HEK293 (cell line): Measurements from ENCODE around the gene STIM1.

Experiments
- CTCF ChIA-PET: fragments of 350-600 bp; formaldehyde crosslinking; extraction: SDS; loops from one replicate; lab custom pipeline; 2021; ENCODE audit warnings: antibody characterized with exemption; lab: Yijun Ruan, JAX
- POLR2A ChIA-PET: fragments of 300-600 bp; formaldehyde crosslinking; extraction: SDS; loops from one replicate; lab custom pipeline; 2020; ENCODE audit warnings: antibody characterized with exemption, inconsistent platforms; lab: Yijun Ruan, JAX
- H3K27ac ChIP-seq: fragments of 200-500 bp; sonication (Bioruptor generic); 2 replicates; pipeline ENCODE4 v1.5.1; 2014; ENCODE audit warnings: low read depth, low read length, control low read depth, inconsistent platforms; ENCODE audit errors: extremely low read depth
- H3K36me3 ChIP-seq, 2 experiments: fragments of 200-500 bp in 1 of 2; sonication (Bioruptor generic) in 1 of 2; 1 replicate in 1 of 2; 2 replicates in 1 of 2; pipeline ENCODE4 v1.5.1; 2014 to 2017; ENCODE audit warnings: inconsistent platforms in 2 of 2, low read length in 2 of 2; ENCODE audit not compliant: control insufficient read depth in 2 of 2, insufficient read depth in 1 of 2
- H3K4me1 ChIP-seq: fragments of 200-500 bp; sonication (Bioruptor generic); 2 replicates; pipeline ENCODE4 v1.5.1; 2014; ENCODE audit warnings: mild to moderate bottlenecking, low read length, inconsistent platforms; ENCODE audit not compliant: control insufficient read depth, insufficient read depth
- H3K4me3 ChIP-seq: 2 replicates; pipeline ENCODE4 v1.5.1; 2011; ENCODE audit warnings: low read depth, mild to moderate bottlenecking, control low read depth, low read length, moderate library complexity
- H3K9me3 ChIP-seq: fragments of 200-500 bp; sonication (Bioruptor generic); 2 replicates; pipeline ENCODE4 v1.5.1; 2014; ENCODE audit warnings: low read depth, low read length, inconsistent platforms; ENCODE audit not compliant: control insufficient read depth, insufficient read depth
- HOXC10 ChIP-seq: sonication (generic); formaldehyde crosslinking; IDR thresholded peaks from 2 replicates; pipeline ENCODE4 v1.8.1; 2023; ENCODE audit warnings: mild to moderate bottlenecking, missing genetic modification reagents
- OSR2 ChIP-seq: fragments of 450-650 bp; formaldehyde crosslinking; IDR thresholded peaks from 2 replicates; pipeline ENCODE4 v1.5.1; 2016; ENCODE audit warnings: missing biosample characterization, missing genetic modification characterization
- PATZ1 ChIP-seq: fragments of 450-650 bp; formaldehyde crosslinking; IDR thresholded peaks from 2 replicates; pipeline ENCODE4 v1.5.1; 2016; ENCODE audit warnings: missing biosample characterization, missing genetic modification characterization
- PRDM2 ChIP-seq: fragments of 450-650 bp; formaldehyde crosslinking; IDR thresholded peaks from 2 replicates; pipeline ENCODE4 v1.5.1; 2016; ENCODE audit warnings: missing biosample characterization, missing genetic modification characterization, borderline replicate concordance
- SETDB1 ChIP-seq: IDR thresholded peaks from one replicate; pipeline ENCODE4 v1.6.1; 2017; ENCODE audit warnings: mild to moderate bottlenecking, low read length, moderate library complexity, mixed read lengths; ENCODE audit not compliant: insufficient read length
- ZNF112 ChIP-seq: fragments of 450-650 bp; formaldehyde crosslinking; IDR thresholded peaks from 2 replicates; pipeline ENCODE4 v1.5.0; 2017; ENCODE audit warnings: missing biosample characterization, missing genetic modification characterization
- ZNF223 ChIP-seq: fragments of 450-650 bp; formaldehyde crosslinking; IDR thresholded peaks from 2 replicates; pipeline ENCODE4 v1.5.1; 2016; ENCODE audit warnings: missing biosample characterization, missing genetic modification characterization
- ZNF354C ChIP-seq: fragments of 450-650 bp; formaldehyde crosslinking; IDR thresholded peaks from 2 replicates; pipeline ENCODE4 v1.5.1; 2016; ENCODE audit warnings: missing biosample characterization, missing genetic modification characterization, low read depth, borderline replicate concordance
- ZNF404 ChIP-seq: fragments of 450-650 bp; formaldehyde crosslinking; IDR thresholded peaks from 2 replicates; pipeline ENCODE4 v1.5.1; 2017; ENCODE audit warnings: missing biosample characterization, missing genetic modification characterization
- ZNF426 ChIP-seq: fragments of 450-650 bp; formaldehyde crosslinking; IDR thresholded peaks from 2 replicates; pipeline ENCODE4 v1.5.1; 2017; ENCODE audit warnings: missing biosample characterization, missing genetic modification characterization, mild to moderate bottlenecking, inconsistent platforms, moderate library complexity
- ZNF473 ChIP-seq: fragments of 450-650 bp; formaldehyde crosslinking; IDR thresholded peaks from 2 replicates; pipeline ENCODE4 v1.5.1; 2017; ENCODE audit warnings: missing biosample characterization, missing genetic modification characterization
- ZNF48 ChIP-seq: fragments of 450-650 bp; formaldehyde crosslinking; IDR thresholded peaks from 2 replicates; pipeline ENCODE4 v1.5.1; 2016; ENCODE audit warnings: missing biosample characterization, missing genetic modification characterization
- ZNF501 ChIP-seq: fragments of 450-650 bp; formaldehyde crosslinking; IDR thresholded peaks from 2 replicates; pipeline ENCODE4 v1.5.1; 2016; ENCODE audit warnings: missing biosample characterization, missing genetic modification characterization
- ZNF548 ChIP-seq: fragments of 450-650 bp; formaldehyde crosslinking; IDR thresholded peaks from 2 replicates; pipeline ENCODE4 v1.5.1; 2016; ENCODE audit warnings: missing biosample characterization, missing genetic modification characterization
- ZNF560 ChIP-seq: fragments of 450-650 bp; formaldehyde crosslinking; IDR thresholded peaks from 2 replicates; pipeline ENCODE4 v1.5.1; 2017; ENCODE audit warnings: missing biosample characterization, missing genetic modification characterization, borderline replicate concordance
- ZNF621 ChIP-seq: fragments of 450-650 bp; formaldehyde crosslinking; IDR thresholded peaks from 2 replicates; pipeline ENCODE4 v1.5.1; 2017; ENCODE audit warnings: missing biosample characterization, missing genetic modification characterization
- ZNF704 ChIP-seq: fragments of 450-650 bp; formaldehyde crosslinking; IDR thresholded peaks from 2 replicates; pipeline ENCODE4 v1.5.1; 2016; ENCODE audit warnings: missing biosample characterization, missing genetic modification characterization
- ZNF777 ChIP-seq: fragments of 450-650 bp; formaldehyde crosslinking; IDR thresholded peaks from 2 replicates; pipeline ENCODE4 v1.5.1; 2017; ENCODE audit warnings: missing biosample characterization, missing genetic modification characterization, borderline replicate concordance
- TF ChIP-seq, protein P1 (sequence below): fragments of 450-650 bp; formaldehyde crosslinking; IDR thresholded peaks from 2 replicates; pipeline ENCODE4; 2016; ENCODE audit warnings: missing biosample characterization, missing genetic modification characterization

Gene STIM1

GRCh38 chr11:3922056-3922455, 66.6 kb downstream of the STIM1 start:
- Histone ChIP-seq H3K4me3 (no peak overlapping the region), H3K4me1 (no peaks in the 10 kb centered on the region), H3K36me3 (no peaks in the 10 kb centered on the region), H3K9me3 (no peaks in the 10 kb centered on the region), H3K27ac (no peak overlapping the region)
- CTCF ChIA-PET, result no interaction called here
- POLR2A ChIA-PET, result no interaction called here
- TF ChIP-seq ZNF777 (tag by site-specific recombination) (no peak), SETDB1 (peak; percentile 31)

GRCh38 chr11:3925513-3925912, 70.0 kb downstream of the STIM1 start:
- H3K4me3 ChIP-seq, result no peak overlapping the region
- CTCF ChIA-PET, result interaction anchor here (0.7 to 2.3 kb wide), 7 partner anchors 8 to 147 kb away, joined by 3 to 17 read pairs (median 4); partner anchors contain the start of gene STIM1
- H3K36me3 ChIP-seq, result no peaks in the 10 kb centered on the region
- no peaks in the 10 kb centered on the region for H3K4me1 ChIP-seq
- no peak for TF ChIP-seq ZNF560 (tag by site-specific recombination)
- TF ChIP-seq ZNF548 (tag by site-specific recombination), result no peak
- no peak for TF ChIP-seq ZNF404 (tag by site-specific recombination)
- TF ChIP-seq ZNF704 (tag by site-specific recombination), result no peak
- TF ChIP-seq ZNF621 (tag by site-specific recombination), result no peak
- TF ChIP-seq, protein P1, sequence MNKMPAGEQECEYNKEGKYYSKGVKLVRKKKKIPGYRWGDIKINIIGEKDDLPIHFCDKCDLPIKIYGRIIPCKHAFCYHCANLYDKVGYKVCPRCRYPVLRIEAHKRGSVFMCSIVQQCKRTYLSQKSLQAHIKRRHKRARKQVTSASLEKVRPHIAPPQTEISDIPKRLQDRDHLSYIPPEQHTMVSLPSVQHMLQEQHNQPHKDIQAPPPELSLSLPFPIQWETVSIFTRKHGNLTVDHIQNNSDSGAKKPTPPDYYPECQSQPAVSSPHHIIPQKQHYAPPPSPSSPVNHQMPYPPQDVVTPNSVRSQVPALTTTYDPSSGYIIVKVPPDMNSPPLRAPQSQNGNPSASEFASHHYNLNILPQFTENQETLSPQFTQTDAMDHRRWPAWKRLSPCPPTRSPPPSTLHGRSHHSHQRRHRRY (tag by site-specific recombination), result no peak
- no peak for TF ChIP-seq OSR2
- TF ChIP-seq ZNF48 (tag by site-specific recombination), result no peak
- no peak for TF ChIP-seq ZNF501 (tag by site-specific recombination)
- TF ChIP-seq PATZ1 (tag by site-specific recombination), result no peak
- H3K9me3 ChIP-seq, result no peaks in the 10 kb centered on the region
- POLR2A ChIA-PET, result no interaction called here
- no peak overlapping the region for H3K27ac ChIP-seq

GRCh38 chr11:3926458-3927095, 71.1 kb downstream of the STIM1 start:
- no peaks in the 10 kb centered on the region for H3K4me1 ChIP-seq
- ChIA-PET POLR2A (no interaction called here), CTCF (interaction anchor here (0.6 to 2.3 kb wide), 10 partner anchors 9 to 1194 kb away, joined by 3 to 17 read pairs (median 4); partner anchors contain the start of gene STIM1)
- TF ChIP-seq ZNF501 (tag by site-specific recombination), result no peak
- TF ChIP-seq ZNF777 (tag by site-specific recombination), result no peak
- TF ChIP-seq ZNF404 (tag by site-specific recombination), result no peak
- TF ChIP-seq ZNF112 (tag by site-specific recombination), result no peak
- TF ChIP-seq ZNF223 (tag by site-specific recombination), result no peak
- TF ChIP-seq ZNF426 (tag by site-specific recombination), result no peak
- TF ChIP-seq ZNF473, result no peak
- no peak for TF ChIP-seq HOXC10
- no peak for TF ChIP-seq ZNF354C (tag by site-specific recombination)
- TF ChIP-seq PRDM2 (tag by site-specific recombination), result no peak

More at GRCh38 chr11:3926458-3927095, 71.1 kb downstream of the STIM1 start:
- H3K9me3 ChIP-seq, result no peaks in the 10 kb centered on the region
- no peak overlapping the region for H3K4me3 ChIP-seq
- H3K36me3 ChIP-seq, result no peaks in the 10 kb centered on the region
- H3K27ac ChIP-seq, result no peak overlapping the region
